ENCODE data around the gene IGSF9. TPM values are rescaled to one million over a fixed set of nuclear protein-coding genes. Genes with fewer than 3 reads are reported as not detected.

Gene IGSF9
- total and polyA plus RNA-seq, 2 of the 13 experiments (the other 11 are each of a cell fraction or from before 2014, with no cell fraction given), result 0.03 TPM; not detected in 1

DNA sequence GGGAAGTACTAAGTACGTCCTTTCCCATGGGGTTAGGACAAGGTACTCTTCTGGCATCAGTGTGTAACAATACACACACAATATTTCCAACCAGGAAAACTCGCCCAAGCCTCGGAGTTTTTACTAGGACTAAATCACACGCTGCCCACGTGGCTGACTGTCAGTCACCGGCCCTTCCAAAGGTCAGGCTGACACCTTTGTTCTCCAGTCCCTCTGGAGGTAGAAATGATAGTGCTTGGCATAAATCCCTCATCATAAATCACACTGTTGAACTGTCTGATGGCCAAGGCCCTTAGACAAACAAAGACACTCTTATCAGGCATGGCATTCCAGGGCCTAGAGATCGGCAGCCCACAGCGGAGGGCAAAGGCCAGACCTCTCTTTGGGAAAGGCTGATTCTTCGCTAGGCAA is 25.5 kb upstream of the IGSF9 start (continued):
- TF ChIP-seq, protein P1, sequence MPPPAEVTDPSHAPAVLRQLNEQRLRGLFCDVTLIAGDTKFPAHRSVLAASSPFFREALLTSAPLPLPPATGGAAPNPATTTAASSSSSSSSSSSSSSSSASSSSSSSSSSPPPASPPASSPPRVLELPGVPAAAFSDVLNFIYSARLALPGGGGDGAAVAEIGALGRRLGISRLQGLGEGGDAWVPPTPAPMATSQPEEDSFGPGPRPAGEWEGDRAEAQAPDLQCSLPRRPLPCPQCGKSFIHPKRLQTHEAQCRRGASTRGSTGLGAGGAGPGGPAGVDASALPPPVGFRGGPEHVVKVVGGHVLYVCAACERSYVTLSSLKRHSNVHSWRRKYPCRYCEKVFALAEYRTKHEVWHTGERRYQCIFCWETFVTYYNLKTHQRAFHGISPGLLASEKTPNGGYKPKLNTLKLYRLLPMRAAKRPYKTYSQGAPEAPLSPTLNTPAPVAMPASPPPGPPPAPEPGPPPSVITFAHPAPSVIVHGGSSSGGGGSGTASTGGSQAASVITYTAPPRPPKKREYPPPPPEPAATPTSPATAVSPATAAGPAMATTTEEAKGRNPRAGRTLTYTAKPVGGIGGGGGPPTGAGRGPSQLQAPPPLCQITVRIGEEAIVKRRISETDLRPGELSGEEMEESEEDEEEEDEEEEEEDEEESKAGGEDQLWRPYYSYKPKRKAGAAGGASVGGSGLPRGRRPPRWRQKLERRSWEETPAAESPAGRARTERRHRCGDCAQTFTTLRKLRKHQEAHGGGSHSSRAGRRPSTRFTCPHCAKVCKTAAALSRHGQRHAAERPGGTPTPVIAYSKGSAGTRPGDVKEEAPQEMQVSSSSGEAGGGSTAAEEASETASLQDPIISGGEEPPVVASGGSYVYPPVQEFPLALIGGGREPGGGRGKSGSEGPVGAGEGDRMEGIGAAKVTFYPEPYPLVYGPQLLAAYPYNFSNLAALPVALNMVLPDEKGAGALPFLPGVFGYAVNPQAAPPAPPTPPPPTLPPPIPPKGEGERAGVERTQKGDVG (CRISPR knock-in tag; IDR thresholded peaks at IDR 0.05; ENCODE audit: borderline replicate concordance), result no peak
- TF ChIP-seq NRL (CRISPR knock-in tag; IDR thresholded peaks at IDR 0.05; ENCODE audit: borderline replicate concordance) (no peak), ZSCAN31 (CRISPR knock-in tag; IDR thresholded peaks at IDR 0.05; ENCODE audit: low read depth) (0 out of 2 replicates have a peak, but pooled peaks have one; percentile 40), RARA (CRISPR knock-in tag; IDR thresholded peaks at IDR 0.05) (peak; percentile 84), ZNF496 (CRISPR knock-in tag; IDR thresholded peaks at IDR 0.05; ENCODE audit: insufficient replicate concordance) (no peak), RXRA (CRISPR knock-in tag; IDR thresholded peaks at IDR 0.05) (peak; percentile 82; the same call in 1 of the 2 replicates), ZFP36L2 (CRISPR knock-in tag; IDR thresholded peaks at IDR 0.05) (no peak), SIX4 (CRISPR knock-in tag; IDR thresholded peaks at IDR 0.05) (0 out of 2 replicates have a peak, but pooled peaks have one; percentile 25), PAWR (CRISPR knock-in tag; IDR thresholded peaks at IDR 0.05; ENCODE audit: borderline replicate concordance) (no peak), ZKSCAN8 (CRISPR knock-in tag; IDR thresholded peaks at IDR 0.05; ENCODE audit: borderline replicate concordance) (peak; percentile 71; the same call in 1 of the 2 replicates), TAF1 (CRISPR knock-in tag; IDR thresholded peaks at IDR 0.05) (no peak), ZNF260 (CRISPR knock-in tag; IDR thresholded peaks at IDR 0.05; ENCODE audit: borderline replicate concordance, low read depth) (no peak), ZNF790 (CRISPR knock-in tag; IDR thresholded peaks at IDR 0.05; ENCODE audit: borderline replicate concordance) (no peak), MBD4 (IDR thresholded peaks at IDR 0.05; ENCODE audit: borderline replicate concordance, low read length) (no peak), ZNF737 (CRISPR knock-in tag; IDR thresholded peaks at IDR 0.05; ENCODE audit: borderline replicate concordance) (no peak), PHF20 (CRISPR knock-in tag; IDR thresholded peaks at IDR 0.05) (no peak), TCF7 (IDR thresholded peaks at IDR 0.05; ENCODE audit: low read depth) (peak; percentile 69), JUND (CRISPR knock-in tag; IDR thresholded peaks at IDR 0.05) (0 out of 2 replicates have a peak, but pooled peaks have one; percentile 53)
- TF ChIP-seq, protein P2, sequence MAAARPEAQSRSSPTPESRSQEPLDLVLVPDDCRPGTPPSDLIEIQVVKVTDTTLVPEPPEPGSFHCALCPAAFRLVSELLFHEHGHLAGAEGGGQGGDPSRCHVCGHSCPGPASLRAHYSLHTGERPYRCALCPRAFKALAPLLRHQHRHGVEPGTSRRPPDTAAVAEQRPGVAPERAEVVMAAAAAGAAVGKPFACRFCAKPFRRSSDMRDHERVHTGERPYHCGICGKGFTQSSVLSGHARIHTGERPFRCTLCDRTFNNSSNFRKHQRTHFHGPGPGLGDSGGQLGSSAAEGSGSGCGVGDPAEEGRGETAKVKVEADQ (CRISPR knock-in tag; IDR thresholded peaks at IDR 0.05; ENCODE audit: borderline replicate concordance), result no peak
- TF ChIP-seq, protein P3, sequence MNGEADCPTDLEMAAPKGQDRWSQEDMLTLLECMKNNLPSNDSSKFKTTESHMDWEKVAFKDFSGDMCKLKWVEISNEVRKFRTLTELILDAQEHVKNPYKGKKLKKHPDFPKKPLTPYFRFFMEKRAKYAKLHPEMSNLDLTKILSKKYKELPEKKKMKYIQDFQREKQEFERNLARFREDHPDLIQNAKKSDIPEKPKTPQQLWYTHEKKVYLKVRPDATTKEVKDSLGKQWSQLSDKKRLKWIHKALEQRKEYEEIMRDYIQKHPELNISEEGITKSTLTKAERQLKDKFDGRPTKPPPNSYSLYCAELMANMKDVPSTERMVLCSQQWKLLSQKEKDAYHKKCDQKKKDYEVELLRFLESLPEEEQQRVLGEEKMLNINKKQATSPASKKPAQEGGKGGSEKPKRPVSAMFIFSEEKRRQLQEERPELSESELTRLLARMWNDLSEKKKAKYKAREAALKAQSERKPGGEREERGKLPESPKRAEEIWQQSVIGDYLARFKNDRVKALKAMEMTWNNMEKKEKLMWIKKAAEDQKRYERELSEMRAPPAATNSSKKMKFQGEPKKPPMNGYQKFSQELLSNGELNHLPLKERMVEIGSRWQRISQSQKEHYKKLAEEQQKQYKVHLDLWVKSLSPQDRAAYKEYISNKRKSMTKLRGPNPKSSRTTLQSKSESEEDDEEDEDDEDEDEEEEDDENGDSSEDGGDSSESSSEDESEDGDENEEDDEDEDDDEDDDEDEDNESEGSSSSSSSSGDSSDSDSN (CRISPR knock-in tag; IDR thresholded peaks at IDR 0.05), result no peak
- TF ChIP-seq, protein P4, sequence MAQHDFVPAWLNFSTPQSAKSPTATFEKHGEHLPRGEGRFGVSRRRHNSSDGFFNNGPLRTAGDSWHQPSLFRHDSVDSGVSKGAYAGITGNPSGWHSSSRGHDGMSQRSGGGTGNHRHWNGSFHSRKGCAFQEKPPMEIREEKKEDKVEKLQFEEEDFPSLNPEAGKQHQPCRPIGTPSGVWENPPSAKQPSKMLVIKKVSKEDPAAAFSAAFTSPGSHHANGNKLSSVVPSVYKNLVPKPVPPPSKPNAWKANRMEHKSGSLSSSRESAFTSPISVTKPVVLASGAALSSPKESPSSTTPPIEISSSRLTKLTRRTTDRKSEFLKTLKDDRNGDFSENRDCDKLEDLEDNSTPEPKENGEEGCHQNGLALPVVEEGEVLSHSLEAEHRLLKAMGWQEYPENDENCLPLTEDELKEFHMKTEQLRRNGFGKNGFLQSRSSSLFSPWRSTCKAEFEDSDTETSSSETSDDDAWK (CRISPR knock-in tag; IDR thresholded peaks at IDR 0.05), result no peak
- TF ChIP-seq, protein P5, sequence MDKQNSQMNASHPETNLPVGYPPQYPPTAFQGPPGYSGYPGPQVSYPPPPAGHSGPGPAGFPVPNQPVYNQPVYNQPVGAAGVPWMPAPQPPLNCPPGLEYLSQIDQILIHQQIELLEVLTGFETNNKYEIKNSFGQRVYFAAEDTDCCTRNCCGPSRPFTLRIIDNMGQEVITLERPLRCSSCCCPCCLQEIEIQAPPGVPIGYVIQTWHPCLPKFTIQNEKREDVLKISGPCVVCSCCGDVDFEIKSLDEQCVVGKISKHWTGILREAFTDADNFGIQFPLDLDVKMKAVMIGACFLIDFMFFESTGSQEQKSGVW (CRISPR knock-in tag; IDR thresholded peaks at IDR 0.05; ENCODE audit: borderline replicate concordance), result no peak
